GM21786 (cell line): ENCODE results near the gene ECT2.
"Not testable (repeated sequence)": the region's sequence is repeated elsewhere in the genome, so short reads cannot be mapped to it uniquely, and the experiment has no call there.

Experiments used
- ATAC-seq: cut with Tn5 transposase; IDR thresholded peaks from one replicate; pipeline ENCODE4 v1.9.1; 2021; ENCODE audit not compliant: unreplicated experiment

ECT2 gene, protein sequence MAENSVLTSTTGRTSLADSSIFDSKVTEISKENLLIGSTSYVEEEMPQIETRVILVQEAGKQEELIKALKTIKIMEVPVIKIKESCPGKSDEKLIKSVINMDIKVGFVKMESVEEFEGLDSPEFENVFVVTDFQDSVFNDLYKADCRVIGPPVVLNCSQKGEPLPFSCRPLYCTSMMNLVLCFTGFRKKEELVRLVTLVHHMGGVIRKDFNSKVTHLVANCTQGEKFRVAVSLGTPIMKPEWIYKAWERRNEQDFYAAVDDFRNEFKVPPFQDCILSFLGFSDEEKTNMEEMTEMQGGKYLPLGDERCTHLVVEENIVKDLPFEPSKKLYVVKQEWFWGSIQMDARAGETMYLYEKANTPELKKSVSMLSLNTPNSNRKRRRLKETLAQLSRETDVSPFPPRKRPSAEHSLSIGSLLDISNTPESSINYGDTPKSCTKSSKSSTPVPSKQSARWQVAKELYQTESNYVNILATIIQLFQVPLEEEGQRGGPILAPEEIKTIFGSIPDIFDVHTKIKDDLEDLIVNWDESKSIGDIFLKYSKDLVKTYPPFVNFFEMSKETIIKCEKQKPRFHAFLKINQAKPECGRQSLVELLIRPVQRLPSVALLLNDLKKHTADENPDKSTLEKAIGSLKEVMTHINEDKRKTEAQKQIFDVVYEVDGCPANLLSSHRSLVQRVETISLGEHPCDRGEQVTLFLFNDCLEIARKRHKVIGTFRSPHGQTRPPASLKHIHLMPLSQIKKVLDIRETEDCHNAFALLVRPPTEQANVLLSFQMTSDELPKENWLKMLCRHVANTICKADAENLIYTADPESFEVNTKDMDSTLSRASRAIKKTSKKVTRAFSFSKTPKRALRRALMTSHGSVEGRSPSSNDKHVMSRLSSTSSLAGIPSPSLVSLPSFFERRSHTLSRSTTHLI

DNA sequence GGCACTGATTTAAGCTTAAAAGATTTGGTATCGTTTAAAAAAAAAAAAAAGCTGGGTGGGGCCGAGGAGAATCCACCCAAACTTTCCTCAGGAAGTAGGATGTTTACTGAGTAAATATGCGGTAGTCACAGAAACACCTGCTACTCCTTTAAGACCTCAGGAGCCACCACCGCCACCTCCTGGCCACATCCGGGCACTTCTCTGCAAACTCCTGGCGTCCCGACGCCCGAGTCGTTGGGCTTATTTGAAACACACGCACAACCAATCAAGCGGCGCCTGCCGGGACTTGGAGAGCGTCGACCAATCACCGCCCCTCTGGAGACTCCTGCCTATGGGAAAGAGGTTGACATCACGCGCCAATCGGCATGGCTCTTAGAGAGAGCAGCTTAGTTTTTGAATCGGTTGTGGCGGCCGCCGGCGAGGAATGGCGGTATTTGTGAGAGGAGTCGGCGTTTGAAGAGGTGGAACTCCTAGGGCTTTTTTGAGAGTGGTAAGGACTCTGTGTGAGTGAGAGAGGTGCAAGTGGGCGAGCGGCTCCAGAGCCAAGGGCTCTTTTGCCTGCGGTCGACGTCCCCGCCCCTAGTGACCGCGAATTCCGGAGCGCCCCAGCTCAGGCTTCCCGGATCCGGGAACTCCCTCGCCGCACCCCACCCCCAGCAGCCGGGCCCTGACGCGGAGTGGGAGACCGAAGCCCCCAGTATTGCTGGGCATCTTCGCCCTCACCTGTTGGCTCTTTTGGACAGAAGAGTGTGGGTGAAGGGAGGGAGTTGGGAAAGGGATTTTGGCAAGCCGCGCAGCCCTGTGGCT lies at the start of gene ECT2:
ECT2 (plus strand) TSS at position 359 of the 807 bp plus-strand sequence. CDS start 3,805 bp downstream, outside the sequence.
- ATAC-seq = peak; percentile 99

DNA sequence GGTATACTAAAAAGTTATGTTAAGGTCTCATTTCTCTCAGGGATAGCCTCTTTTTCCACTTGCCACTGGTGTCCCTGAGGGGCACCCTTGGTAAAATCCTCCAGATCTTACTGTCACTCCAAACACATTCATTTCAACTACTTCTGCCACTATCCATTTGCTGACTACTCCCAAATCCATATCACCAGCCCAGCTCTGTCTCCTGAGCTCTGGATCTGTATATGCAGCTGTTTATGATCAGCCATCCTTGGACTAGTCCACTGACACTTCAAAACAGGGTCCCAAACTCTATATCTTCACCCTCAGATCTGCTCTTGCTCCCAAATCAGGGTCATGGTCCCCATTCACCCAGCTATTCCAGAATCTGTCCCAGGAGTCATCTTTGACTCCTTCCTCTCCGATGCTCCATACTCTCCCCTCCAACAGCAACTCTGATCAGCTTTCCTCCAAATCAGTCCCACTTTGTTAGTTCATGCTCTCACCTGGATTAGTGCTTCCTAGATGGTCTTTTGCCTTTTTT lies 49.5 kb upstream of the ECT2 start:
- ATAC-seq = no peak

DNA sequence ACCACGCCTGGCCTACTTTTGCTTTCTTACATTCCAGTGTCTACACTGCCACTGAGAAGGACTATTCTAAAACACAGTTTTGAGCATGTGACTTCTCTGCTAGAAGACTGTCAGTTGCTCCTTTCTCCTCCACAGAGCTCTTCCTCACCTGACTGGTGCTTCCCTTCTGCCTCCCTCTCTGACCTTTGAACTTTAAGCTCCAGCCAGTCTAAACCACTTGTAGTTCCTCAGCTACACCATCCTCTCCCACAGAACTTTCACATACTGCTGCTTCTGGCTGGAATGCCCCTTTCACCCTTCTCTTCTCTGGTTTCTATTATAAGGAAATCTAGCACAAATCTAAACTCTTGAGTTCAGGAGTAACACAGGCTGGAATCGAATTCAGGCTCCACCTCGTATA lies 48.8 kb upstream of the ECT2 start:
- no peak for ATAC-seq

DNA sequence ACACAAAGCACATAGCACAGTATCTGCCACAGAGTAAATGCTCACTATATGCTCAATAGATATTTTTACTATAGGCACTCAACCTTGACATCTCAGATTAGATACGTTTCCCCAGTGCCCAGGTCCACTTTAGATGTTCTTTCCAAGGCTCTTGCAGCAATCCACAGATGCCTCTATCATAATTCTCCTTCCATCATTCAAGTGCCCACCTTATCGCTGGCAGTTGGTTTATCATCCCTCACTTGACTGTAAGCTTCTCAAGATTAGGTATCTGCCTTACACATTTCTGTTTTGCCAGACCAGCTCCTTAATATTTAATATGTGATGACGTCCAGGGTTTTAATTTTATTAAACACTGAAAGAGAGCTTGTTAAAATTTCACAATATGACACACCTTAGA lies 48.3 kb upstream of the ECT2 start:
- ATAC-seq = no peak

DNA sequence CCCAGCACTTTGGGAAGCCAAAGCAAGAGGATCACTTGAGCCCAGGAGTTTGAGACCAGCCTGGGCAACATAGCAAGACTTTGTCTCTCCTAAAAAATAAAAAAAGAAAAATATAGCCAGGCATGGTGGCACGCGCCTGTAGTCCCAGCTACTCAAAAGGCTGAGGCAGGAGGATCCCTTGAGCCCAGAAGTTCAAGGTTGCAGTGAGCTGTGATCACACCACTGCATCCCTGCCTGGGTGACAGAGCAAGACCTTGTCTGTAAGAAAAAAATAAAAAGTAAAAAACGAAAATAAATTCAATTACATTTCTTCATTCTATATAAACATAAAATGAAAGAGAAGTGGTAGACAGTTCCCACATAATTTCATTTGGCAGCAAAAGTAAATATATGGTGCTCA lies 47.8 kb upstream of the ECT2 start:
- not testable (repeated sequence) for ATAC-seq

DNA sequence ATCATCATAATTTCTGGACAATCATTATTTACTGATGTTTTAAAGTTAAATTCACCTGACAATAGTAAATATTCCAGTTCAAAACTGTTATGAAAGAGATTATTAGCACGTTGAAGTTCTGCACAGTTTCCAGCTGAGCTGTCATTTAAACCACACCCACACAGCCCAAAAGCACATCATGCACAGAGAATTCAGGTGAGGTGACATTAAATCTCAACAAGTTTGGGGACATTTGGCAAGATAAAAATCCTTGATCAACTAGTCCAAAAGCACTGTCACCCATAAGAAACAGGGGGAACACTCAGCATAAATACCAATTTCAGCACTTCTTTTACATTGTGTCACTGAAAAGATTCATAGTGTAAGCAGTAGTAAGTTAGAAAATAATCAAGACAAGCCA lies 46.5 kb upstream of the ECT2 start:
- no peak for ATAC-seq

DNA sequence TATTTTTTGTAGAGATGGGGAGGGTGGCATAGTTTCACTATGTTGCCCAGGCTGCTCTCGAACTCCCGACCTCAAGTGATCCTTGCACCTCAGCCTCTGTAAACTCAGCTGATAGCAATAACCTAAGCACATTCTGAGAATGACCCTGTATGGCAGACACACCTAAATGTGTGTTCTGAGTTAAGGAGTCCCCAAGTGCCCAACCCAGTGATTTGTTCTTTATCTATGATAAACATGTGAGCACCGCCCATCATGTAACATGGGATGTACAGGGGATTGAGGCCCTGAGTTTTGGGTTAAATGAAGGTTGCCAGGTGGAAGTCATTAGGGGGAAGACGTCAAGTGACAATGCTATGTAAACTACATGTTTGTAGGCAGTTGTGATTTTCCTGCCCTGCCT lies 45.4 kb upstream of the ECT2 start:
- ATAC-seq = no peak

DNA sequence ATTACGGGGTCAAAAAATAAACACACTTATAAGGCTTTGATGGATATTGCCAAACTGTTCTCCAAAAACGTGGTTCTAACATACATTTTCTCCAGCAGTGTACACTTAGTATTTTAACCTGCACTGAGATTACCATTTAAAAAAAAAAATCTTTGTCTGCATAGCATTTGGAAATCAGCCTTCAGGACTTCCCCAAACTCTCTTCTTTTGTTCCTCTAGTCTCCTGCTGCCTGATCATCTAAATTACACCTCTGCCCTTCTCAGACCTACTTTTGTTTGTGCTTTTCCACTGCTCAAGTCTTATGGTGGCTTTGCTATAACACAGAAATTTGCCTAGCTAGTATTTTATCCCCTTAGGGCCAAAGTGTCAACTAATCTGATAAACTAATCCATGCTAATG lies 43.5 kb upstream of the ECT2 start:
- ATAC-seq = no peak

DNA sequence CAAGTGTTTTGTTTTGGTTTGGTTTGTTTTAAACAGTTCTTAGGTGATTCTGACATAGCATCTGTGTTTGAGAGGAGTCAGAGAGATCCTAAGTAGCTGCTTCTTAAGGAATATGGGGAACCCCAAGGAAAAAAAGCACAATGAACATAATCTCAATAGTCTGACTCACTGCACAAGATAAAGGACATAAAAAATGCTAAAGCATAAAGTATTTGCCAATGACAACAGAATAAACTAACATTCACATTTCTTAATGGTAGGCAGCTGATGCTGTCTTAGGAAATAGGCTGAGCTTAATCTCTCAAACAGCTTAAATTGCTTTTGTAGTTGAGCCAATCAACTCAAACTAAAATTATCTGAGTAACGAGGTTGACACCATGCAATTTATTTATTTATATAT lies 42.6 kb upstream of the ECT2 start:
- no peak for ATAC-seq

DNA sequence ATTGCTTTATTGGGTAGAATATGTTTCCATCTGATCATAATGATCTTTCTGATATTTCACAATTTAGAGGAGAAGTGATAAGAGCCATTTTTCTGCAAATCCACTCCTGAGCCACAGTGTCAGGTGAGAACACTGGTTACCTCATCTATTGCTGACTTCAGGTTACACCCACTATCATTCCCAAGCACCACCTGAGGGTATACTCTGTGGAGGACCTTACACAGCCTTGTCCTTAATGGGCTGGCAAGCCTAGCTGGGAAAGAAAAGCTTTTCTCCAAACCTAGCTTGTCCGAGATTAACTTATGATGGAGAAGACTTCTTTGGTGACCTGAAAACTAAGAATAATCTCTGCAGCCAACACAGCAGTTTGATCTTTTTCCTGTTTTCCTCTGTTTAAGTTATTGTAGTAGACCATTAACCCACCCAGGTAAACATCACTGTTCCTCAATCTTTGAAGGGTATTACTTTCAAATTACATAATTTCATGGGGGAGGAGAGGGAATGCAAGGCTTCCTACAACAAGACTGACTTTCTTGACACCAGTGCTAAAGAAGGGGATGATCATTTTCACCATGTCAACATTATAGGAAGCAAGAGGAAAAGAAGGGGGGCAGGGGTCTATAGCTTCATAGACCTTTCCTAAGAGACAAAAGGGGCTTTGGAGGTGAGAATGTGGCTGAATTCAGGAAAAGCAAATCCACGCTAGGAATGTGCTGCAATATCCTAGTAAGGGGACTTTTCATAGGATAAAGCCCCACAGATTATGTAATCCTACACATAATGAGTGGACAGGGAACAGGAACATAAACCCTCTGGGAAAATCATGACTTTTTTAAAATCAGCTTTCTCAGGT lies 41.4 kb upstream of the ECT2 start:
- ATAC-seq = no peak

DNA sequence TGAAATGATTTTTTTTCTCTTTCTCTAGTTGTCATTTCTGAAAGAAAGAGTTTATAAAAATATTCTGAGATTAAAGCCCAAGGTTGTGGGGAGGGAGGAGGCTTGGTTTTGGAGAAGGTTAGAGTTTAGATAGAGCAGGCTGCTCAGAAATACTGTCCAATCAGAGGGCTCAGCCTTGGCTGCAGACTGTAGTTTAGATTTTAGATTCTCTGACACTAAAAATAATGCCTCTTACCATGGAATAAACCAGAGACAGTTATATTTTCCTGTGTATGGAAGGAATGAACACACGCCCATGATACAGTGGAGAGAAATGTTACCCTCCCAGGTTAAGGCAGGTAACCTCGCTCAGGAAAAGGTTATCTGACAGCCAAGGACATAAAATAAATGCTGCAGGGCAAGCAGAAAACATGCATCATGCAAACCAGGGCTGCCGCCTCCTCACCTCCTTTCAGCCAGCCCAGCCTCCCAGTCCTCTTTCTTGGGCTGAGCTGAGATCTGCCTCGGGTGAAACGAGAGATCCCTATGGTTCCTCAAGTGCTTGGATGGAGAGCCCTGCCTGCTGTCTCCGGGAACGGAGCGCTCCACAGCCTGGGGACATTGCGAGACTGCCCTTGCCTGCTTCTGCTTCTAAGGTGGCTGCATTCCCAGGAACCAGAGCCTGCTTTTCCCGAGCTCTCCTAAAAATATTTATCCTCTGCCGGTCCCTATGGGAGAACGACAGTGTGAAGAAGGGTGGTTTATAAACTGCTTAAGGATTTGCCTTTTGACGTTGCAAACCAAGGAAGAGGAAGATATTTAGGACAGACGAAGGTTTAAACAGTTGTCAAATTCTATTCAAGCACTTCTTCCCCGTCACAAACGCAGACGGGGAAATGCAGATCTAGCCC lies 40.5 kb upstream of the ECT2 start:
- ATAC-seq = no peak

DNA sequence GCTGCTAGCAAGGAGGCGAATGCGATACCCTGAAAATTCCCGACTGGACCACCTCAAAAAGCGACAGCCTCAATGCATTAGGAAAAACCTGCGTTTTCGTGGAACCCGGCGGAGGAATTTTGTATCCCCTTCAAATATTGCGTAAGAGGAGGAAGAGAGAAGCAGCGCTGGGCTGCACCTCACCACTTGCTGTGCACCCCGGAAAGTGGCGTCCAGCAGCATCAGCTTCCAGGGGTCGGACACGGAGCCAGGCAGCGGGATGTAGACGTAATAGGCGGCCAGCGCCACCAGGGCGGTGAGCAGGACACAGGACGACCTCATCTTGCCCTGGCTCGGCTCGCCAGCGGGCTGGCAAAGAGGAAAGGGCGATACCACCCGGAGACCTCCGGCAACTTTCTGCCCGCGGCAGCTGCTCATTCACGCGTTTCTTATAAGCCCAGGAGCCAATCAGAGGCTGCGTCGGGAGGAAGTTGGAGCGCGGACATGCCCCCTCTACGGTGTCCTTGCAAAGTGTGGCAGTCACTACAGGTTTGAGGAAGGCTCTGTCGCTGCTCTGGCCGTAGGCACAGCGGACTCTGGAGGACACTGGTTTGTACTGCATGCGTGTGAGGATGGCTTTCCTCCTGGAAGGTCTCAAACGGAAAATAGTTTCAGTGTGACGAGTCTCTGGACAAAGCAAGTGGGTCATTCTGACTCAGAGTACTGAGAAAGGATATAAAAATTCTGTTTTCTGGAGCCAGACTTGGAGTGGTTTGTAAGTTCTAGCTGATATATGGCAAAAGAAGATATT lies 39.7 kb upstream of the ECT2 start, which contains the start of gene NCEH1:
NCEH1 (minus strand) TSS at position 404 of the 790 bp plus-strand sequence; CDS start at position 321, 83 bp downstream.
- ATAC-seq = peak; percentile 99

DNA sequence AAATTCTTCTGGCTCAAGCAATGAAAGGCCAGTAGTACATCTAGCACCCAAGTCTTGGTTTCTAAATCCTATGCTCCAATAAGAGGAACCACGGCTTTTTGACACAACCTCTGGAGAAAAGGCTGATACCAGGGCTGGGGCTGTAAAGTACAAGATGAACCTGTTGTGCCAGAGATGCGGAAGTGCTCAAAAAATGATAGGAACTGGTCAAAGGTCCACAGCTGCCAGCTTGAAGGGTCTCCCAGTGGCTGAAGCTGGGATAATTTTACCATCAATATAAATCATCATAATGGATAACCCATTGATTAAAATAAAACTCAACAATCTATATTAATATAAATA lies 39.1 kb upstream of the ECT2 start:
- no peak for ATAC-seq

DNA sequence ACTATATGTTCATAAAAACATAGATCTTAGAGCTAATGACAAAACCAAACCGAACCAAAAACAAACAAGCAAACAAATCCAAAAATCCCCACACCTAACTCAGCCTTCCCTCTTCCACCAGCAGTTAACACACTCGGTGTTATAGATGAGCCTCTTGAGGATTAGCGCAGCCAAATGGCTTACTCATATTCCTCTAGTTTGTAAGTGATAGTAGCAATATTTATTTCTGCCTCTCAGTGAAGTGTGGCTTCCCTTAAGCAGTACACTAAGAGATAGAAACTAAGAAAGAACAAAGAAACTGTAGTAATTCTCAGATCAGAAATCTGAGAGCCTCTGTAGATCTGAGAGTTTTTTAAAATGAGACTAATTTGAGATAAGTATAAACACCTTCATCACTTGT lies 37.2 kb upstream of the ECT2 start:
- ATAC-seq = no peak

DNA sequence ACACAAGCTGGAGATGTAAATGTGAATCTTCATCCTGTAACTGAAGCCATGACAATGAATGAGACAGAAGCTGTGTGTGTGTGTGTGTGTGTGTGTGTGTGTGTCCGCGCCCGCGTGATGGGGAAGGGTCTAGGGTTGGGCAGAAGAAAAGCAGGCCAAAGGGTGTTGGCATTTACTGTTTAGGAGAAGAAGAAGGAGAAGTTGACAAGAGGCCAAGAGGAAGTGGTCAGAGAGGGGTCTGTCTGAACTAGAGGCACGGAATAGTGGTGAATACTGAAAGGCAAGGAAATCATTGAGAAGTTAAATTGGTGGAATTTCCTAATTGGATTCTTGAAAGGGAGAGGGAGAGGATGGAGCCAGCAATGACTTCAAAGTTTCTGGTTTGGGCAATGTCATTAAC lies 34.0 kb upstream of the ECT2 start:
- no peak for ATAC-seq

DNA sequence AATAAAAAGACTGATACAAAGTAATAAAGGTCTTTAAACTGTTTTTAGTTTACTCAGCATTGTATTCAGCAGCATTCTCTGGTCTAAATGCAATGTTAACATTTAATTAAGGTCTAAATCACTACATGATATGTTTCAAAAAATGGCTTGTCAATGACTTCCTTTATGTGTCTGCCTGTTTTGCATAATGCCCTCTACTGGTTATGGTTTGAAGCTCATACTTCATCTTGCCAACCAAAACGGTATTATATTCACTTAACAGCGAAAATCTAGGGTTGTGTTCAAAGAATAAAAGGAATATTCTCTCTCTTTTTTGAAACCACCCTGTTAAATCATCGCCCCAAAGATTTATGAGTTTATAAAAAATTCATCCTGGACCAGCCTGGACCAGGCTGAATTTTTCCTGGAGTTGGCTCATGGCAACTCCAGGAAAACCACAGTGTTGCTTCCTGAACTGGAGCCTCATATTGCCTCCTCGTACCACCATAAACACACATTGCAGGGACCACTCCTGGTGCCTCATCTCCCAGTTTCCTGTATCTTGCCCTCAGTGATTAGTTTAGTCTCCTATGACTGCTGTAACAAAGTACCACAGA lies 32.9 kb upstream of the ECT2 start:
- ATAC-seq = peak; percentile 53

DNA sequence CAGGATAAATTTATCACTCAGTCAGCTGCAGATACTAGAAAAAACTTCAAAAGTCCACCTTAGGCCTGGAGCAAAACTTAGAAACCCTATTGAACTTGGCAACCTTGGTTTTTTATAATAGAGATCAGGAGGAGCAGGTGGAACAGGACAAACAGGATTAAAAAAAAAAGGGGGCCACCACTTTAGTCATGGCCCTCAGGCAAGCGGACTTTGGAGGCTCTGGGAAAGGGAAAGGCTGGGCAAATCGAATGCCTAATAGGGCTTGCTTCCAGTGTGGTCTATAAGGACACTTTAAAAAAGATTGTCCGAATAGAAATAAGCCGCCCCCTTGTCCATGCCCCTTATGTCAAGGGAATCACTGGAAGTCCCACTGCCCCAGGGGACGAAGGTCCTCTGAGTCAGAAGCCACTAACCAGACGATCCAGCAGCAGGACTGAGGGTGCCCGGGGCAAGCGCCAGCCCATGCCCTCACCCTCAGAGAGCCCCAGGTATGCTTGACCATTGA lies 27.9 kb upstream of the ECT2 start:
- ATAC-seq = not testable (repeated sequence)

DNA sequence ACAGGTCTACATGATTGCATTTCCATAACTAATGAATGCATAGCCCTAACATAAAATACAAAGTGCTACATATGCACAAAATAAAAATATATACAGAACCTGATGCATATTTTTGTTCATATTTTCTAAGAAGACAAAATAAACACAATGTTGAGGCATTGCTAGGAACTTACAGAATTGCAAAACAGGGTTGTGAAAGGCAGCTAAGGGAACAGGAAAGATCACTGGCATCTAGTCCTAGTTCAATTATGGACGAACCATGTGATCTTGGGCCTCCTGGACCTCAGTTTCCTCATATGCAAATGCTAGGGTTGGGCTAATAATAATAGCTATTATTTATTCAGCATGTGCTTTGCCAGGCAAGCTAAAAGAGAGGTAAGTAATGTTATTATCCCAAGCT lies 24.1 kb upstream of the ECT2 start:
- ATAC-seq = no peak
